ENCODE data around the gene NAIP.
"Not testable (repeated sequence)": the region's sequence is repeated elsewhere in the genome, so short reads cannot be mapped to it uniquely, and the experiment has no call there.

The NAIP gene

GRCh38 chr5:71025289-71025953 is at the start of gene NAIP:
TSS of gene NAIP (minus strand) at chr5:71025339. CDS start at chr5:71012915, 12,424 bp downstream.
- DNase-seq = not testable (repeated sequence)

- DNase-seq = not testable (repeated sequence)
Measured at GRCh38 chr5:71067262-71067928, 42.3 kb upstream of the NAIP start, which contains the start of gene GTF2H2. TSS of gene GTF2H2 (minus strand) at chr5:71067676. CDS start at chr5:71062763, 4,913 bp downstream.

GRCh38 chr5:71061322-71061721 is 36.2 kb upstream of the NAIP start:
- DNase-seq = not testable (repeated sequence)

- DNase-seq = not testable (repeated sequence)
Measured at GRCh38 chr5:71059426-71059825, 34.3 kb upstream of the NAIP start.

GRCh38 chr5:71044808-71045207 is 19.7 kb upstream of the NAIP start:
- DNase-seq = not testable (repeated sequence)

GRCh38 chr5:71044128-71044527 is 19.0 kb upstream of the NAIP start:
- DNase-seq = not testable (repeated sequence)

- DNase-seq = not testable (repeated sequence)
Measured at GRCh38 chr5:71031046-71031776, 6.1 kb upstream of the NAIP start.

- not testable (repeated sequence) for DNase-seq
Measured at GRCh38 chr5:71020643-71021042, 4.5 kb downstream of the NAIP start.

- DNase-seq = not testable (repeated sequence)
Measured at GRCh38 chr5:71018376-71019005, 6.6 kb downstream of the NAIP start.

- no peak for DNase-seq
Measured at GRCh38 chr5:71014176-71014575, 11.0 kb downstream of the NAIP start.

GRCh38 chr5:71013575-71013974 is 11.6 kb downstream of the NAIP start:
- DNase-seq = no peak

- DNase-seq = no peak
Measured at GRCh38 chr5:71011194-71011792, 13.8 kb downstream of the NAIP start.

GRCh38 chr5:71006983-71007382 is 18.2 kb downstream of the NAIP start:
- not testable (repeated sequence) for DNase-seq

- not testable (repeated sequence) for DNase-seq
Measured at GRCh38 chr5:70984882-70985281, 40.3 kb downstream of the NAIP start.

GRCh38 chr5:70967220-70967619 is 57.9 kb downstream of the NAIP start:
- not testable (repeated sequence) for DNase-seq

- DNase-seq = not testable (repeated sequence)
Measured at GRCh38 chr5:70964531-70964930, 60.6 kb downstream of the NAIP start.

- DNase-seq = not testable (repeated sequence)
Measured at GRCh38 chr5:70953068-70953467, 72.1 kb downstream of the NAIP start.

GRCh38 chr5:70932560-70932959 is 92.6 kb downstream of the NAIP start:
- DNase-seq = not testable (repeated sequence)

- not testable (repeated sequence) for DNase-seq
Measured at GRCh38 chr5:70931709-70932368, 93.3 kb downstream of the NAIP start.

GRCh38 chr5:70925211-70925562 is 100.0 kb downstream of the NAIP start:
- not testable (repeated sequence) for DNase-seq
